Measurements from ENCODE around the gene COL27A1.

COL27A1 gene

DNA sequence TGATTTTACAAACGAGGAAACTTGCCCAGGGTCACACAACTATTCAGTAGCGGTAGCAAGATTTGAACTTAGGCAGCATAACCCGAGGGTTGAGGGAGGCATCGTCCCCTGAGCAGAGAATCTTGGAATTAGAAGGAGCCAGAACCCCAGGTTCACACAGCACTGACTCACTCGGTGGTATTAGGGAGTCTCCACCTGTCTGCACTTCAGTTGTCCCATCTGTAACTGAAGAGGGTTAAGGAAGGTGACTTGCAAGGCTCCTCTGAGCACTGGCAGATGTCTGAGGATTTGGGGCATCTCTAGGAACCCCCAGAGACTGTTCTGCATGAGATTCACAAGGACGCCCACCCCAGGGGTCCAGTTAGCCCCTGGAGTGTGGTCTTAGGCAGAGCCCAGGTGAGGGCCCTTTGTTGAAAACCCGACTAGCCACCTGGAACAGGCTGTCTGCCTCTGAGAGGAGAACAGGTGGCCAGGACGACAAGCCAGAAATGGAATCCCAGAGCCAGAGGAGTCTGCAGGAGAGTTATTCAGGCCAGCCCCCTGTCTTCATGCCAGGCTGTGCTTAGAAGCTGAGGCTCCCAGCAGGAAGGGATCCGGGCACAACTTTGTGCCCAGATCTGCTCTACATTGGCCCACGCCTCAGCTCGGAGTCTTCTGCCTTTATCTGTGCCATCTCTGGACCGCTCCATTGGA lies 117.5 kb downstream of the COL27A1 start:
- no peak for DNase-seq (ENCODE audit: low read depth)

DNA sequence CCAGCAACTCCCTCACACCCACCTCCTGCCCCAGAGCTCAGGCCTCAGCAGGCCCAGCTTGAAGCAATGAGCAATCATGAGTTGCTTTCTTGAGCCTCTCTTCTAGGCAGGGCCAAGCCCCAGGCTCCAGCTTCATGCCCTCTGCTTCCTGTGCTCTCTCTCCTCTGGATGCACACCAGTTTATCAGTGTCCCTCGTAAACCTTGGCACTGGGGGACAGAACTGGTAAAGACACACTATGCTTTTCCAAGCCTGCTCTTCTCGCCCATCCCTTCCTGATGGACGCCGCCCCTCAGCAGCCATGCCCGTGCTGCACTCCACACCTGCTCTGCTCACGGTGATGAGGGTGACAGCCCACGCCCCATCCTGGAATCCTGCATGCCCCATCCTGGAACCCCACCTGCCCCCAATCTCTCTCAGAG lies 118.1 kb downstream of the COL27A1 start:
- no peak for DNase-seq (ENCODE audit: low read depth)

DNA sequence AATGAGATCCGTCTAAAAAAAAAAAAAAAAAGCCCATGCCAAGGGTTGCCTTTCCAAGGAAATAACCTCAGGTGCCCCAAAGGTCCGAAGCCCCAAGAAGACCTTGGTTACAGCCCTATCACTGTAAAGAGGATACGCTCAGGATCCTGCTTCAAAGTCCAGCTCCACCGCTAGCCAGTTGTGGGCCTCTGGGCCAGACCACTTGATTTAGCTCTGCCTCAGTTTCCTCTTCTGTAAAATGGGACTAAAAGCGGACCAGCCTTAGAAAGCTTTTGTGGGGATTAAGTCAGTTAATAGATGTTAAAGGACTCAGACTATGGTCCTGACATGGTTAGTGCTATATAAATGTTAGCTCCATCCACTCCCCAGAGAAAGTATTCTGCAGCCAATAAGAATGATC lies 118.9 kb downstream of the COL27A1 start:
- no peak for DNase-seq (ENCODE audit: low read depth)

DNA sequence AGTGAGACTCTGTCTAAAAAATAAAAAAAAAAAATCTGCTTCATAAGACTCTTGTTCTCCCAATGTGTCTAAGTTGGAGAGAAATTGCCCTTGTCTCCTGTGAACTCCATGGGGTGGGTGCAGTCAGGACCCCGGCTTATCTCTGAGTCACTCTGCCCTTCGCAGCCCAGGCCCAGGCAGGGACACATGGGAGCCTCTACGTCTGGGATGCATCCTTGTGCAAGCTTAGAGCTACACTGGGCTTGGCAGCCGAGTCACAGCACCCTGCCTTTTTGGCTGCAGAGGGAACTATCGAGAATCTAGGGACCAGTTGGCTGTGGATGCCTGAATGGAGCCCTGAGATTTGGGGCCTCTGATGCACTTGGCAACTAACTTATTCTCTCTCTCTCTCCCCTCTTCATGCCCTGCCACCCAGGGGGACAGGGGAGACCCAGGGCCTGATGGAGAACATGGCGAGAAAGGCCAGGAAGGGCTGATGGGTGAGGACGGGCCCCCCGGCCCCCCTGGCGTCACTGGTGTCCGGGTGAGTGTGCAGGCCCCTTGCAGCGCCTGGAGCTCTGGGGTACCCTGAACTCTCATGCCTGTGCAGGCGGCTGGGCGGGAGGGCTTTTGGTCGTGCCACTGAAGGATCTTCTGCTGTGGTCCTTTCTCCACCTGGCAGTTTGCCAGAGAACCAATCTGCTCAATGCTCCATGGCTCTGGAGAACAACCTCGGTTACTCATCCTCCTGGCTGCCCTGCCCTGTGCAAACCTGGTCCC lies 120.1 kb downstream of the COL27A1 start:
- no peak for DNase-seq (ENCODE audit: low read depth)

DNA sequence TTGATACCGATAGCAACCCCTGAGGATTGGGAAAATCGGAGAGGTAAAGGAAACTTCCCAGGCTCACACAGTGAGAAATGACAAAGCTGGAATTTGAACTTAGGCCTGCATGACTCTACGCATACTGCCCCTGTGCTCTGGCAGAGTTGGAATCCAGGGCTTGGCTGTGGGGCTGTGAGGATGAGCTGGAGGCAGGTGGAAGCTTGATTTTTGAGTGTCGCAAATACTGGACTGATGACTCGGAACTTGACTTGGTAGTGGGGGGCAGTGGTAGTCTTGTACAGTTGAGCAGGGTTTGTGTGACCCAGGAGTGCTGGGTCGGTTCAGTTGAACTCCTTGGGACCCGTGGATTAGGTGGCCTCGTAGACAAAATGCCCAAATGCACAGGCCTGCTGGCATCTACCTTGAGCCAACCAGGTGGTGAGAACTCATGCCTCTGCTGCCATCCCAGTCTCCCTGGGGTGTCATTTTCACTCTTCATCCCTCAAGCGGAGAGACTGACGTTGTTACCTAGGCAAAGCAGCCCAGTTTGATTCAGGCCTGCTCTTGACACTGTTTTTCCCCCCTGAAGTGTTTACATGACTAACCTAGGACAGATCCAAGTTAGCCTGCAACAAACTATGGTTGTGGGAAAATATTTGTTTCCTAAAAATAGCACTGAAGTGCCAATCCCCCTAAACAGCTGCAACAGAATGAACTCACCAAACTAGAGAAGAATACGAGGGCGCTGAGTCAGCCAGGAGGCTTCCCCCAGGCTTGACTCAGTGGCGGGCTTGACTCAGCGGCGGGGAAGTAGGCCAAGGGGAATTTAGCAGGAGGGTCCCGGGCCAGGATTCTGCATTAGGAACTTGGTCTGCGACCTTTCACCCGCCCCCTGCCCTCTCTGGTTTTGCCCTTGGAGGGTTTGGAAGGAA lies 121.8 kb downstream of the COL27A1 start:
- DNase-seq (ENCODE audit: low read depth): no peak

GRCh38 chr9:114278356-114278755 lies 123.0 kb downstream of the COL27A1 start:
- no peak for DNase-seq (ENCODE audit: low read depth)

DNA sequence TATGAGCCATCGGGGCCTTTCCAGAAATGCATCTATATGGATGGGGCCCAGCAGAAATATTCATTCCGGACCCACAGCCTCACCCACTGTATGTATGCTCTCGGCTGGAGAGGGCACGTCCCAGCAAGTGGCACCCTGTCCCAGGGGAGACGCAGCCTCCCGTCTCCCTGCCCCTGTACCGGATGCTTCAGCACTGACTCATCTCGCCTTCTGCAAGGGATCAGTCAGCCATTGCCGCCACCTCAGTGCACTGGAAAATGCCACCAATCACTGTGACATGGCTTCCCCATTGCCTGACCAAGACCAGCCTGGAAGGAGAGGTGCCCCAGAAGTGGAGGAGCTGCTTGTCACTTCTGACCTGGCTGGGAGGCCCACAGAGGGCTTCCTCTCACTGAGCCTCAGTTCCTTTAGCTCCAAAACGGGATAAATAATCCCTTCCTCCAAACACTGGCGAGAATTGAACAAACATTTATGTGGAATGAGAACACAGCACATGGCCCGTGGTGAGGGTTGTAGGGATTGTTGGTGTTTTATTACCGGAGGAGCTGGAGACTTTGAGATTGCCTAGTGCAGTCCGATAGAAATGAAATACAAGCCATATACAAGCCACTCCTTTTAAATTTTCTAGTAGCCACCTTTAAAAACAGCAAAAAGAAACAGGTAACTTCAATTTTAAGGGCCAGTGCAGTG lies 123.7 kb downstream of the COL27A1 start:
- no peak for DNase-seq (ENCODE audit: low read depth)

- DNase-seq (ENCODE audit: low read depth): no peak
These were observed 124.4 kb downstream of the COL27A1 start for GRCh38 chr9:114279693-114280092.

DNA sequence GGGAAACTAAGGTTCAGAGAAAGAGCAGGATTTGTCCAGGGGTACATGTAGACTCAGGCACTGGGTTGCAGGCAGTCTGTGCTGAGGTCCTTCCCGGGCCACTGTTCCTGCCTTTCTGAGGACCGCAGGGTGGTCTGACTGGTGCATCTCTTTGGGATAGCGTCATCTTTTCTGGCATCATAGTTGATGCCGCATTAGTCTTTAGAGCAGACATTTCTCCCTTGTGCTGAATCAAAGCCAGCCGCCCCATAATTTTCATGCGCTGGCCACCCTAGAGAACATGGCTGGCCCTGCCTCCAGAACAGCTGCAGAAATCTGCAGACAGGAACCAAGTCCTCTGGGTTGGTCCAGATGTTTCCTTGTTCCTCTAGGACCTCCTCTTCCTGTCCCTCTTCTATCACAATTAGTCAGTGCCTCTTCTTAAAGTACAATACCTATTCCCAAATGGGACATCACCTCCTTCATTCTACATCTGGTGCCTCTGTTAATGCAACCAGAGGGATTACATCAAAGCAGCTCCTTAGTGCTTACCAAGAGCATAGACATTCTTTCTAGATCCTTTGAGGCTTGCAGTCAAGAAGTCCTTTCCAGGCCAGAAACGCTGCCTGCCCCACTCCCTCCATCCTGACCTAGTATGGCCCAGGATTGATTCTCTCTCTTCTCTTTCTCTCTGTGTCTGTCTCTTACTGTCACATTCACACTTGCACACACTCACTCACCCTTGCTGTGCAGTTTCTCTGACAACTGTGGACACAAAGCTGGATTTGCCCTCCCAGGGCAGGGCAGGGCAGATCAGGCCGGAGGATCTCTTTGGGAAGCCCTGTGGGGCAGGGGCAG lies 125.5 kb downstream of the COL27A1 start:
- DNase-seq (ENCODE audit: low read depth): no peak

DNA sequence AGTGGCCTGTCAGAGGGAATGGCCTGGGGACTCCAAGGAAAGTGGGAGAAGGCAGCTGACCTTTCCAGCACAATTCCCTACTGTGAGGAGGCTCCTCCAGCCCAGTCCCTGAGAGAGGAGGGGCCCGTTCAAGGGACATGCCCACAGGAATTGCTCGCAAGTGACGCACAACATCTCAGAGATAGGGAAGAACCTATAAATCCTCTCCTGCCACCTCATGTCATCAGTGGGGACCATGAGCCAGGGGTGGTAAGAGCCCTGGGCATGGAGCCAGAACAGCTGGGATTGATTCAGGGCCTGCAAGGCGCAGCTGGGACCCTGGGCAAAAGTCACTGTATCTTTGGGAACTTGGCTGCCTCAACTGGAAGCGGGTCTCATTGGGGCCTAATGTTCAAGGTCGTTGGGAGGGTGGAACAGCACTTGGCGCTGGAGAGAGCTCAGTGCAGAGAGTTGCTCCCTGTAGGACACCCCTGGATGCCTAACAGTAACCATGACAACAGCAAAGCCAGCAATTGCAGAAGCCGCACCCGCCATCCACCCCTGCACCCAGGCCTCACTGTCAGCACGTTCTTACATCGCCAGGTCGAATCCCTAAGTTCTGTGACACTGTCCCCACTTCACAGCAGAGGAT lies 126.3 kb downstream of the COL27A1 start:
- DNase-seq (ENCODE audit: low read depth): no peak

- no peak for DNase-seq (ENCODE audit: low read depth)
These were observed 126.8 kb downstream of the COL27A1 start for GRCh38 chr9:114282104-114282485.

DNA sequence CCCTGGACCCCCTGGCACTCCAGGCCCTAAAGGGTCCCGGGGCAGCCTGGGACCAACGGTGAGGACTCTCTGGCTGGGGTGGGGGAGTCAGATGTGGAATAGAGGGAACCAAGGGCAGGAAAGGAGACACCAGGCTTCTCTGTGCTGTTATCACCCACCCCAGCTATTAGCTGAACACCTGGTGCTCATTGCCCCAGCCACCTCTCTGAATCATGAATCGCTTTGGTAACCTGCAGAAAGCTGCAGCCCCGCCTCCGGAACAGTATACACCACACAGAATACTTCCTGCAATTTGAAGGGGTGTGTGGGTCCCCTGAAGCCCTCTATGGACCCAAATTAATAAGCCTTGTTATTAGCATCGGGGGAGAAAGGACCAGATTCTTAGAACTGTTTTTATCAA lies 127.2 kb downstream of the COL27A1 start:
- no peak for DNase-seq (ENCODE audit: low read depth)

DNA sequence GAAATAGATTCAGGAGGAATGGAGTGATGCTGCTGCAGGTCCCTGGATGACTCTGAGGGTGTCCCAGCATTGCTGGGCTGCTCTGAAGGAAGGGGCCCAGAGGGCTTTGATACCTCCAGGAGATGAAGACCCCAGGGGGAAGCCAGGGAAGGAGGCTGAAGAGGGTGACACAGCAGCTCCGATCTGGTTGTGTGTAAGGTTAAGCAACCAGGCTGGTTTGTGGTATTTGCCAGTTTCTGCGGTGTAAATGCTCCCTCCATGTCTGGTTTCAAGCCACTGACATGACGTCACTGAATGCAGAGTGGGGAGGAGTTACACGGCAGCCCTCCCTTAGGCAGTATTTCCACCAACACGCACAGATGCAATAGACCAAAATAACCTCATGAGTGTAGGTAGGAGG lies 127.6 kb downstream of the COL27A1 start:
- DNase-seq (ENCODE audit: low read depth): no peak

DNA sequence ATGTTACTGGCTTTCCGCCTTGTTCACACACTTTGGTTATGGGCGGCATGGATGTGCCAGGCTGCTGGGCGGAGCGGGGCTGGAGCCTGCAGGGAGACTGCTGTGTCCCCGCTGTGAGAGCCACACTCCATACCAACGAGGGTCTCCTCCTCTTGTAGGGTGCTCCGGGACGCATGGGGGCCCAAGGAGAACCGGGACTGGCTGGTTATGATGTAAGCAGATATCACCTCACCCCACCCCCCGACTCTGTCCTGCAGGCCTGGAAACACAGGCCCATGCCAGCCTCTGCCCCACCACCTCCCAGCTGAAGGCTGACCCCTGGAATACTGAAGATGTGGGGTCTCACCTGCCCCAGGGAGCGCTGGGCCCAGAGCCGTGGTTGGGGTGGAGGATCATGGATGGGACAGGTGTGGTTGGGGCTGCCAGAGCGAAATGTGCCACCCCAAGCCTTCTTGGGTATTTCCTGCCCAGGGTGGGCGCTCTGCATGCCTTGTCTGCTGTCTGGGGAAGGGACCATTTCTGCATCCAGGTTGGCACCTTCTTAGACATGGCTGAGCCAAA lies 128.3 kb downstream of the COL27A1 start:
- DNase-seq (ENCODE audit: low read depth): no peak

DNA sequence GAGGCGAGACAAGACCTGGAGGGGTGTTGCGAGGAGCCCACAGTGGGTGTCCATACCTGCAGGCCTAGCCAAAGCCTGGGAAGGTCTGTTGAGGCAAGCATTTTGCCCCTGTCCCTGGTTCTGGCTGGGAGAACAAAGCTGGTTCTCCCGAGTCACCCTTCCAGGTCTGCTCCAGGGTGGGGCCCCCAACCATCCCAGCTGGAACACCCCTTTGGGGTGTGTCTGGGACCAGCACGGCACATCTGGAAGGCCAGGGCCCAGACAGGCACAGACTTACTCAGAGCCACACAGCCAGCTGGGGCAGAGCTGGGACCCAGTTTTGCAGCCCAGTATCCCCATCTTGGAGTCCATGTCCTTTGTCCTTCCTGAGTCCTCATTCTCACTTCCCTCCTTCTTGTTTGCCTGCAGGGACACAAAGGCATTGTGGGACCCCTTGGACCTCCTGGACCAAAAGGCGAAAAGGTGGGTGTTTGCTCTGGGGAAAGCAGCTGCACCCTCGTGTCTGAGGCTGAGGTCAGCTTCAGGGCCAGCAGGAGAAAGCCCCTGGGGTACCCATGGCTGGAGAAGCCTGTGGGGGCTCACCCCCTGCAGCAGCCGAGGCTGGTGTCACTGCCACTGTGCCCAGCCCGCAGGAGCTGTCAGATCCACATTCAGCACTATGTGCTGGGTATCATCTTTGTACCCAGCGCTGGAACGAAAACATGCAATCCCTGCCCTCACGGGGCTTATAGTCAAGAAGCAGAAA lies 129.2 kb downstream of the COL27A1 start:
- no peak for DNase-seq (ENCODE audit: low read depth)

DNA sequence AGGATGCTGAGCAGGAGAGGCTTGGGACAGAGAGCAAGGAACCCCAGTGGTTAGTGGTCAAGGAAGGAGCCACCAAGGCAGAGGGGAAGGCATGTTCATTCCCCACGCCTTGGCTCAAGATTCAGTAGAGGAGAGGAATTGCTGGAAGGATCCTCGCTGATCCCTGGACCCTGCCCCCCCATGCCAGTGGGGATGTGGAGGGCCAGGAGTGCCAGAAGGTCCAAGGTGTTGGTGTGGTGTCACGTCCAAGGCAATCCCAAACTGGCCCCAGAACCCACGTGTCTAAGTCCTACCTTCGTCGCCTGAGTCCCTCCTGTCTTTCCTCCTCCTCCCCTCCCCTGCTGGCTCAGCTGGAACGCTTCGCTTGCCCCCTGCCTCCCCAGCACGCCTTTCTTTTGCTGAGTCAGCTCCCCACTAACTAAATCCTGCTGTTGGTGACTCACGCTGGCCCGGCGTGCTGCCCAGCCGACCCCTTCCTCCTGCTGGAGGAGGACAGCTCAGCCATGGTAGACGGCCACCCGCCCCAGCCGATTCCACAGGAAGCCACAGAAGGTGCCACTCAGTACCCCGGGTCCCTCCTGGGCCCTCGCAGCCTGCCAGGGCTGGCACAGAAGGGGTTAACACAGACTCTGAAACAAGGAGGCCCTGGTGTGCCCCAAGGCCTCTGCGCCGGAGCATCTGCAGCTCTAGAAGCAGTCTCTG lies 130.0 kb downstream of the COL27A1 start:
- DNase-seq (ENCODE audit: low read depth): no peak

DNA sequence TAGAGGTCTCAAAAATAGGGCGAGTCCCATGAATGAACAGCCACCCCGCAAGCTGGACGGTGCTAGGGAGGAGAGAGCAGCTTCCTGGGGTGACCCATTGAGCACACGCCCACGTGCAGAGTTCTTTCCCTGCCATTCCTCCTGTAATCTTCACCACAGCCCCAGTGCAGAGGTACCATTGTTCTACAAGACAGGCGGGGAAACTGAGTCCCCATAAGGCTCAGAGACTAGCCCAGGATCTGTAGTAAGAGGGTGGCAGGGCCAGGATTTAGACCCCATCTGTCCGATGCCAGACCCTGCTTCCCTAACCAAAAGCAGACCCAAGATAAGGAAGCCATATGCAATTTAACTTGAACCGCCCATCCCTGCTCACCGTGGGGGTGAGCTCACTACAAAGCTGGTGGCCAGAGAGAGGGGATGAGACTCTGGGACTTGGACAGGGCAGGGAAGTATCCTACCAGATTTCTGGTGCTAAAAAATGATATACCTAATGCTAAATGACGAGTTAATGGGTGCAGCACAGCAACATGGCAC lies 130.9 kb downstream of the COL27A1 start:
- DNase-seq (ENCODE audit: low read depth): no peak

- DNase-seq (ENCODE audit: low read depth): no peak
These were observed 131.8 kb downstream of the COL27A1 start for GRCh38 chr9:114287001-114287762.

Data from activated gamma-delta T cell treated with anti-CD3 and anti-CD28 coated beads, Interleukin-2, amount 50 U/mL, for 16 hours (primary cell).